Colonic mucosa (tissue), 4 donors: ENCODE data around the gene SPTAN1. TPM values are rescaled to one million over a fixed set of nuclear protein-coding genes. Genes with fewer than 3 reads are reported as not detected.

Experiments used
- DNase-seq: peaks from one replicate; pipeline ENCODE4 v3.0.0-alpha.2; 2020
- H3K27ac ChIP-seq: fragments of 200-600 bp; one replicate; pipeline ENCODE4 v1.8.0; 2021
- H3K27me3 ChIP-seq: fragments of 200-600 bp; one replicate; pipeline ENCODE4 v1.8.0; 2021
- H3K36me3 ChIP-seq: fragments of 200-600 bp; one replicate; pipeline ENCODE4 v1.8.0; 2021
- H3K4me1 ChIP-seq: fragments of 200-600 bp; one replicate; pipeline ENCODE4 v1.8.0; 2021; ENCODE audit warnings: mild to moderate bottlenecking
- H3K4me3 ChIP-seq: fragments of 200-600 bp; one replicate; pipeline ENCODE4 v1.8.0; 2021
- H3K9ac ChIP-seq, 2 donors: one replicate each; pipeline ENCODE4 v1.7.0; 2013; ENCODE audit warnings: control low read depth in 2 of 2, low read depth in 2 of 2, low read length in 2 of 2
- H3K9me3 ChIP-seq: fragments of 200-600 bp; one replicate; pipeline ENCODE4 v1.8.0; 2021
- CTCF ChIP-seq: fragments of 200-600 bp; IDR thresholded peaks from one replicate; pipeline ENCODE4 v1.8.0; 2022; ENCODE audit warnings: antibody characterized with exemption, mild to moderate bottlenecking
- intact Hi-C: fragments of 100-400 bp; cut with DNase I; formaldehyde crosslinking; loops from one replicate; pipeline ENCODE4 v1.14.1; 2022
- total RNA-seq, 2 donors: library from RNA; stranded (reverse); fragmentation: NEBNext Ultra II Directional in 1 of 2; extraction: Animal tissue kit (Norgen Biotek cat#: 25700) in 1 of 2; gene quantifications; one replicate each; pipeline ENCODE4 v1.2.1, GENCODE V29; 2021
- donor health status: healthy.
- donor health status: DM: no; HTN: no; CAD: no.
- donor health status: DM: no; HTN: no; CAD: no.

Gene SPTAN1
- total RNA-seq, 2 donors from 2014 or later = 263 to 282 TPM

GRCh38 chr9:128558431-128559310, 6.3 kb downstream of the SPTAN1 start:
- intact Hi-C loops = no loop called here
- Histone ChIP-seq H3K36me3 (no peaks in the 10 kb centered on the region), H3K4me3 (no peak overlapping the region), H3K4me1 (peaks cover 28% of the 10 kb centered on the region), H3K9ac (peak overlapping the region in 1 of 2 donors; percentile 64), H3K27me3 (no peaks in the 10 kb centered on the region), H3K27ac (peak overlapping the region; percentile 55), H3K9me3 (no peaks in the 10 kb centered on the region)
- TF ChIP-seq CTCF = no peak
- peak; percentile 91 for DNase-seq

GRCh38 chr9:128565578-128565977, 13.2 kb downstream of the SPTAN1 start:
- Histone ChIP-seq H3K27ac (peak overlapping the region; percentile 46), H3K4me3 (no peak overlapping the region), H3K27me3 (no peaks in the 10 kb centered on the region), H3K4me1 (peaks cover 7% of the 10 kb centered on the region), H3K36me3 (peaks cover 10% of the 10 kb centered on the region), H3K9me3 (no peaks in the 10 kb centered on the region), H3K9ac (peak overlapping the region in 1 of 2 donors; percentile 48)
- TF ChIP-seq CTCF = no peak
- intact Hi-C loops = no loop called here
- DNase-seq = no peak

GRCh38 chr9:128568470-128569078, 16.2 kb downstream of the SPTAN1 start:
- DNase-seq = no peak
- intact Hi-C loops = no loop called here
- Histone ChIP-seq H3K36me3 (peaks cover 14% of the 10 kb centered on the region), H3K4me3 (no peak overlapping the region), H3K9me3 (no peaks in the 10 kb centered on the region), H3K4me1 (peaks cover 7% of the 10 kb centered on the region), H3K27ac (no peak overlapping the region), H3K9ac (no peak overlapping the region), H3K27me3 (no peaks in the 10 kb centered on the region)
- no peak for TF ChIP-seq CTCF

GRCh38 chr9:128575469-128575868, 23.1 kb downstream of the SPTAN1 start:
- intact Hi-C loops = no loop called here
- no peak for TF ChIP-seq CTCF
- no peaks in the 10 kb centered on the region for H3K9me3 ChIP-seq
- peaks cover 6% of the 10 kb centered on the region for H3K4me1 ChIP-seq
- H3K36me3 ChIP-seq = peaks cover 38% of the 10 kb centered on the region
- DNase-seq = peak; percentile 81
- peak overlapping the region; percentile 71 for H3K27ac ChIP-seq
- no peak overlapping the region for H3K9ac ChIP-seq
- no peak overlapping the region for H3K4me3 ChIP-seq
- no peaks in the 10 kb centered on the region for H3K27me3 ChIP-seq

GRCh38 chr9:128575916-128576315, 23.5 kb downstream of the SPTAN1 start:
- Histone ChIP-seq H3K9ac (no peak overlapping the region), H3K27ac (peak overlapping the region; percentile 71), H3K36me3 (peaks cover 42% of the 10 kb centered on the region), H3K4me3 (no peak overlapping the region), H3K9me3 (no peaks in the 10 kb centered on the region), H3K4me1 (peaks cover 6% of the 10 kb centered on the region), H3K27me3 (no peaks in the 10 kb centered on the region)
- intact Hi-C loops = no loop called here
- TF ChIP-seq CTCF = no peak
- DNase-seq = no peak
